ENCODE measurements around the gene CAPRIN2.

CAPRIN2 gene

GRCh38 chr12:30754750-30755394 is at the start of gene CAPRIN2:
CAPRIN2 (minus strand) TSS chr12:30754951; CDS start chr12:30753520, 1,431 bp downstream.
- DNase-seq (ENCODE audit: low read depth in 2 of 2), result peak; percentile 87 to 90

- no peak for DNase-seq (ENCODE audit: low read depth in 2 of 2)
Measured at GRCh38 chr12:30797689-30798088, 42.9 kb upstream of the CAPRIN2 start.

- no peak for DNase-seq (ENCODE audit: low read depth in 2 of 2)
Measured at GRCh38 chr12:30796891-30797371, 42.2 kb upstream of the CAPRIN2 start.

- DNase-seq (ENCODE audit: low read depth in 2 of 2), result no peak
Measured at GRCh38 chr12:30796313-30796780, 41.6 kb upstream of the CAPRIN2 start.

- peak in 1 of 2 donors; percentile 28 for DNase-seq (ENCODE audit: low read depth in 2 of 2)
Measured at GRCh38 chr12:30795410-30796312, 40.9 kb upstream of the CAPRIN2 start.

GRCh38 chr12:30794591-30795409 is 40.0 kb upstream of the CAPRIN2 start:
- DNase-seq (ENCODE audit: low read depth in 2 of 2), result no peak

GRCh38 chr12:30794020-30794419 is 39.3 kb upstream of the CAPRIN2 start:
- no peak for DNase-seq (ENCODE audit: low read depth in 2 of 2)

GRCh38 chr12:30792648-30793499 is 38.1 kb upstream of the CAPRIN2 start:
- DNase-seq (ENCODE audit: low read depth in 2 of 2), result no peak

GRCh38 chr12:30792085-30792484 is 37.3 kb upstream of the CAPRIN2 start:
- no peak for DNase-seq (ENCODE audit: low read depth in 2 of 2)

- no peak for DNase-seq (ENCODE audit: low read depth in 2 of 2)
Measured at GRCh38 chr12:30788754-30789153, 34.0 kb upstream of the CAPRIN2 start.

GRCh38 chr12:30785630-30786029 is 30.9 kb upstream of the CAPRIN2 start:
- DNase-seq (ENCODE audit: low read depth in 2 of 2), result no peak

- DNase-seq (ENCODE audit: low read depth in 2 of 2), result no peak
Measured at GRCh38 chr12:30784508-30784907, 29.8 kb upstream of the CAPRIN2 start.

- DNase-seq (ENCODE audit: low read depth in 2 of 2), result no peak
Measured at GRCh38 chr12:30783946-30784345, 29.2 kb upstream of the CAPRIN2 start.

GRCh38 chr12:30782316-30783173 is 27.8 kb upstream of the CAPRIN2 start:
- no peak for DNase-seq (ENCODE audit: low read depth in 2 of 2)

- DNase-seq (ENCODE audit: low read depth in 2 of 2), result no peak
Measured at GRCh38 chr12:30779578-30779977, 24.8 kb upstream of the CAPRIN2 start.

- no peak for DNase-seq (ENCODE audit: low read depth in 2 of 2)
Measured at GRCh38 chr12:30779178-30779577, 24.4 kb upstream of the CAPRIN2 start.

- DNase-seq (ENCODE audit: low read depth in 2 of 2), result no peak
Measured at GRCh38 chr12:30774599-30774998, 19.8 kb upstream of the CAPRIN2 start.

GRCh38 chr12:30769802-30770201 is 15.1 kb upstream of the CAPRIN2 start:
- no peak for DNase-seq (ENCODE audit: low read depth in 2 of 2)

GRCh38 chr12:30764251-30764650 is 9.5 kb upstream of the CAPRIN2 start:
- no peak for DNase-seq (ENCODE audit: low read depth in 2 of 2)

- DNase-seq (ENCODE audit: low read depth in 2 of 2), result no peak
Measured at GRCh38 chr12:30763053-30763452, 8.3 kb upstream of the CAPRIN2 start.
